Stomach smooth muscle (tissue), 2 donors: ENCODE measurements around the gene SPDYE5.
"Not testable (repeated sequence)": the region's sequence is repeated elsewhere in the genome, so short reads cannot be mapped to it uniquely, and the experiment has no call there.

Source experiments
- H3K27ac ChIP-seq: one replicate; pipeline ENCODE4 v1.7.0; 2013; ENCODE audit warnings: mild to moderate bottlenecking, low read length, inconsistent platforms
- H3K27me3 ChIP-seq, 2 donors: one replicate each; pipeline ENCODE4 v1.7.0; 2013; ENCODE audit warnings: low read length in 2 of 2; ENCODE audit not compliant: insufficient read depth in 2 of 2, control insufficient read depth in 1 of 2
- H3K36me3 ChIP-seq, 2 donors: one replicate each; pipeline ENCODE4 v1.7.0; 2013; ENCODE audit warnings: low read length in 2 of 2; ENCODE audit not compliant: control insufficient read depth in 2 of 2, insufficient read depth in 2 of 2
- H3K4me1 ChIP-seq: one replicate; pipeline ENCODE4 v1.7.0; 2013; ENCODE audit warnings: low read length; ENCODE audit not compliant: control insufficient read depth, insufficient read depth
- H3K4me3 ChIP-seq, 2 donors: one replicate each; pipeline ENCODE4 v1.7.0; 2013; ENCODE audit warnings: low read length in 2 of 2
- H3K9ac ChIP-seq, 2 donors: one replicate each; pipeline ENCODE4 v1.7.0; 2013; ENCODE audit warnings: low read length in 2 of 2, mild to moderate bottlenecking in 1 of 2
- H3K9me3 ChIP-seq, 2 donors: one replicate each; pipeline ENCODE4 v1.7.0; 2013; ENCODE audit warnings: low read length in 2 of 2; ENCODE audit not compliant: control insufficient read depth in 2 of 2
- donor health status: healthy.
- donor health status: Pancreatic carcinoma.

SPDYE5 gene, protein sequence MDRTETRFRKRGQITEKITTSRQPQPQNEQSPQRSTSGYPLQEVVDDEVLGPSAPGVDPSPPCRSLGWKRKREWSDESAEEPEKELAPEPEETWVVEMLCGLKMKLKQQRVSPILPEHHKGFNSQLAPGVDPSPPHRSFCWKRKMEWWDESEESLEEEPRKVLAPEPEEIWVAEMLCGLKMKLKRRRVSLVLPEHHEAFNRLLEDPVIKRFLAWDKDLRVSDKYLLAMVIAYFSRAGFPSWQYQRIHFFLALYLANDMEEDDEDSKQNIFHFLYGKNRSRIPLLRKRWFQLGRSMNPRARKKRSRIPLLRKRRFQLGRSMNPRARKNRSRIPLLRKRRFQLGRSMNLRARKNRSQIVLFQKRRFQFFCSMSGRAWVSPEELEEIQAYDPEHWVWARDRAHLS

GRCh38 chr7:75492020-75492419 lies at the start of gene SPDYE5:
Gene SPDYE5, plus strand, starts transcription at chr7:75492320. Its CDS starts 1,728 bp downstream, at chr7:75494048.
- not testable (repeated sequence) for H3K4me1 ChIP-seq, H3K9ac ChIP-seq, H3K9me3 ChIP-seq, H3K4me3 ChIP-seq, H3K36me3 ChIP-seq, H3K27me3 ChIP-seq, H3K27ac ChIP-seq

DNA sequence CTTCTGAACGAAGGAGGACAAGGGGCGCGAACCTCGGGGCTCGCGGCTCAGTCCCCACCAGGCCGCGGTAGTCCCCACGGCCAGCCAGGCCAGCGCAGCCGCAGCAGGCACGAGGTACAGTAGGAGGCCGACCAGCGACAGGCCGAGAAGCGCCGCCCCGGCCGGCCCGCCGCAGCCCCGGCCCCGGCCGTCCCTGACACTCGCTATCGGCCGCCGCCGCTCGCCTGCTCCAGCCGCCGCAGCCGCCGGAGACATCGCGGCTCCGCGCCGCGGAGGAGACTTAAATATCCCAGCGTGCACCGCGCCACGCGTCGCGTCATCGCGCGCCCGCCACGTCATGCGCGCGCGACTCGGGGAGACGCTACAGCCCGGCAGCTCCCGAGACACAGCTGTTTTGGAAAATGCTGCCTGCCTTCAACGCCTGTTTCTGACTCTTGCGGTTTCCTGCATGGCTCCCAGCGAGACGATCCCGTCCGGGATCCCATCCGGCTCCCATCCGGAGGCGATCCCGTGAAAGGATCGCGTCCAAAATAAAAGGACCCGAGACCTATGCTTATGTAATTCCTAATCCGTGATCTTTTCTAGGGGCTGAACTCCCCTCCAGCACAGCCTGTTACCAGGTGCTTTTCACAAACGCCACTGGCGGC lies 49.5 kb upstream of the SPDYE5 start:
- H3K9me3 ChIP-seq, H3K27me3 ChIP-seq, H3K4me1 ChIP-seq: not testable (repeated sequence)
- peak overlapping the region; percentile 62 to 72 for H3K4me3 ChIP-seq
- peak overlapping the region; percentile 49 for H3K27ac ChIP-seq
- H3K9ac ChIP-seq = peak overlapping the region; percentile 70 to 71
- peaks cover 9 to 17% of the 10 kb centered on the region in 2 donors for H3K36me3 ChIP-seq

DNA sequence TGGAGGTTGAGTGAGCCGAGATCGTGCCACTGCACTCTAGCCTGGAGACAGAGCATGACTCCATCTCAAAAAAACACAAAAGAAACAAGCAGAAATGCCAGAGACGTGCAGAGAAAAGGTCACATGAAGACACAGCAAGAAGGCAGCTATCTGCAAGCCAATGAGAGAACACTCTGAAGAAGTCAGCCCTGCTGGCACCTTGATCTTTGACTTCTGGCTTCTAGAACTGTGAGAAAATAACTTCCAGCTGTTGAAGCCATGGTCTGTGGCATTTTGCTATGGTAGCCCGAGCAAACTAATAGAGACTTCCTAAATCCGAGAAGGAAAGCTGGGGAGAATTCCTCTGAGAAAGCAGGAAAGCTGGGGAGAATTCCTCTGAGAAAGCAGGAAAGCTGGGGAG lies 42.2 kb upstream of the SPDYE5 start:
- H3K27ac ChIP-seq, H3K27me3 ChIP-seq, H3K9ac ChIP-seq: not testable (repeated sequence)

DNA sequence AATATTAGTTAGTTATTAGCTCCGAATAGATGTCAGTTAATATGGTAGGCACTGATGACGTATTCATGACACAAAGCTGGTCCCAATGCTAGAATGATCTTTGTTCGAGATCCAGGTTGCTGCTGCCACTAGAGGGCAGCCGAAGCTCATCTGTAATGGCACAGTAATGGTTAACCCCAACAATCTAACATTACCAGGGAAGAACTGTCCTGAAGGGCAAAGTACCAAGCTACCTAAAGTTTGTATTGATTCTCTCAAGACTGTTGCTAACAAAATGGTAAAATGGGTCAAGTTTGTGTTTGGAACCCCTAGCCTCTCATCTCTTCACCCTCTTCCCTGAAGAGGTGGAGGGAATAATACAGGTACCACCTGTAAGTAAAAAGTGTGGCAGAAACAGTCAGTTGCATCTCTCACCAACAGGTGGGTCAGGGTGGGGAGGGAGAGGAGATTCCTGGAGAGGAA lies 39.6 kb upstream of the SPDYE5 start:
- H3K9me3 ChIP-seq, H3K27ac ChIP-seq, H3K4me1 ChIP-seq, H3K4me3 ChIP-seq, H3K36me3 ChIP-seq, H3K9ac ChIP-seq, H3K27me3 ChIP-seq: not testable (repeated sequence)

More for the DNA sequence above, 42.2 kb upstream of the SPDYE5 start:
- H3K4me3 ChIP-seq, H3K36me3 ChIP-seq, H3K9me3 ChIP-seq, H3K4me1 ChIP-seq: not testable (repeated sequence)

GRCh38 chr7:75456403-75456802 lies 35.7 kb upstream of the SPDYE5 start:
- not testable (repeated sequence) for H3K9ac ChIP-seq, H3K27ac ChIP-seq, H3K9me3 ChIP-seq

GRCh38 chr7:75458034-75458433 lies 34.1 kb upstream of the SPDYE5 start:
- H3K36me3 ChIP-seq, H3K9me3 ChIP-seq, H3K9ac ChIP-seq, H3K27me3 ChIP-seq, H3K4me1 ChIP-seq, H3K27ac ChIP-seq, H3K4me3 ChIP-seq: not testable (repeated sequence)

More at GRCh38 chr7:75456403-75456802, 35.7 kb upstream of the SPDYE5 start:
- H3K4me3 ChIP-seq, H3K36me3 ChIP-seq, H3K27me3 ChIP-seq, H3K4me1 ChIP-seq: not testable (repeated sequence)

GRCh38 chr7:75460541-75460940 lies 31.6 kb upstream of the SPDYE5 start:
- not testable (repeated sequence) for H3K27me3 ChIP-seq, H3K9ac ChIP-seq, H3K36me3 ChIP-seq, H3K27ac ChIP-seq, H3K9me3 ChIP-seq, H3K4me3 ChIP-seq, H3K4me1 ChIP-seq

DNA sequence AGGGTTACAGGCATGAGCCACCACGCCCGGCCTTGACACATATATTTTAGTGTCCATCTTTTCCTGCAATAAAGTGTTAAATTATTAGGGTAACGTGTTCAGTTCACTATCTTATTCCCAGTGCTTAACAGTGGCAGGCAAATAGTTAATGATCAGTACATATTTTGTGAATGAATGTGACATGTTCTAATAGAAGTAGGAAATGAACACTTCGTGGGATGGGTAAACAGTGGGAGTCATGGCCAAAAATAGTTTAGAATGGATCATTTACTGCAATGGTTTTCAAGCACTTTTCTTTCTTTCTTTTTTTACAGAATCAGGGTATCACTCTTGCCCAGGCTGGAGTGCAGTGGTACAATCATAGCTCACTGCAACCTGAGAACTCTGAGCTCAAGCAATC lies 22.0 kb upstream of the SPDYE5 start:
- H3K27me3 ChIP-seq, H3K27ac ChIP-seq, H3K4me1 ChIP-seq, H3K9me3 ChIP-seq, H3K36me3 ChIP-seq, H3K4me3 ChIP-seq, H3K9ac ChIP-seq: not testable (repeated sequence)

- not testable (repeated sequence) for H3K4me3 ChIP-seq, H3K9ac ChIP-seq, H3K4me1 ChIP-seq, H3K9me3 ChIP-seq, H3K27ac ChIP-seq, H3K36me3 ChIP-seq, H3K27me3 ChIP-seq
Observed at GRCh38 chr7:75477457-75477856, 14.7 kb upstream of the SPDYE5 start.

- H3K4me3 ChIP-seq, H3K9ac ChIP-seq, H3K4me1 ChIP-seq, H3K27me3 ChIP-seq, H3K36me3 ChIP-seq, H3K27ac ChIP-seq, H3K9me3 ChIP-seq: not testable (repeated sequence)
Observed at GRCh38 chr7:75480313-75480712, 11.8 kb upstream of the SPDYE5 start.

- not testable (repeated sequence) for H3K4me1 ChIP-seq, H3K9me3 ChIP-seq, H3K27me3 ChIP-seq, H3K36me3 ChIP-seq
- peak overlapping the region; percentile 72 to 75 for H3K9ac ChIP-seq
- H3K27ac ChIP-seq = peak overlapping the region; percentile 62
- peak overlapping the region; percentile 69 to 77 for H3K4me3 ChIP-seq
Observed at GRCh38 chr7:75485355-75485978, 6.7 kb upstream of the SPDYE5 start.
